GM12892 (cell line): ENCODE data around the gene CCDC40.

Experiments
- POLR2A ChIP-seq: IDR thresholded peaks from 2 replicates; pipeline ENCODE4 v1.6.1; 2011; ENCODE audit warnings: low read depth, low read length, control low read depth
- POLR2AphosphoS5 ChIP-seq: IDR thresholded peaks from 2 replicates; pipeline ENCODE4 v1.6.1; 2011; ENCODE audit warnings: low read depth, low read length, control low read depth

DNA sequence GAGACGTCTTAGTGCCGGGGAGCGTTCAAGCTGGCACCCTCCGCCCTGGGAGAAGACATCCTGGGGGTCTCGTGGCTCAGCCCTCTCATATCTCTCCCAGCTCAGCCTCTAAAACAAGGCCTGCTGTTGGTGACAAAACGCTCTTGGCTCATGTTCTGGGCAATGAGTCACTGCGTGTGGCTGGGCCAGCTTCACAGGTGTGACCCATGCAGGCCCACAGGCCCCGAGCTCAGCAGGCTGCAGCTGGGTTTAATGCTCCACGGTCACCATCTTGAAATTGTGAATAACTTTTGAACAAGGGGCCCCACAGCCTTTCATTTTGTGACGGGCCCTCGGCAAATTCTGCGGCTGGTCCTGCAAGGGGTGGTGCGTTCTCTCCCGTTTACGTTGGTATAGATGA lies 87.3 kb downstream of the CCDC40 start:
- no peak for TF ChIP-seq POLR2AphosphoS5
- no peak for TF ChIP-seq POLR2A
